CD14-positive monocyte (primary cell): ENCODE measurements around the gene CABCOCO1. TPM values are rescaled to one million over a fixed set of nuclear protein-coding genes. Genes with fewer than 3 reads are reported as not detected.
A peak's percentile ranks its signal among the peaks of the same experiment; 100 is the strongest.

Experiments
- DNase-seq, 3 donors: peaks; one replicate each; pipeline ENCODE4 v3.0.0-alpha.2; 2011 to 2022
- H2AFZ ChIP-seq: 2 replicates; pipeline ENCODE4 v1.6.0; 2012; ENCODE audit warnings: mild to moderate bottlenecking, low read depth, low read length, inconsistent platforms; ENCODE audit not compliant: insufficient read depth, poor library complexity, severe bottlenecking
- H3K27ac ChIP-seq, 2 donors: 1 replicate in 1 of 2; 2 replicates in 1 of 2; pipeline ENCODE4 v1.5.1; 2012 to 2013; ENCODE audit warnings: low read length in 2 of 2, control low read depth in 1 of 2, inconsistent platforms in 1 of 2, low read depth in 1 of 2, mild to moderate bottlenecking in 1 of 2
- H3K27me3 ChIP-seq, 2 donors: one replicate each; pipeline versions ENCODE4 v1.6.0 to v1.6.1; 2011 to 2013; ENCODE audit warnings: low read length in 2 of 2; ENCODE audit not compliant: control insufficient read depth in 2 of 2, insufficient read depth in 2 of 2
- H3K36me3 ChIP-seq, 2 donors: replicated peaks in 1 of 2; 1 replicate in 1 of 2; 2 replicates in 1 of 2; pipeline versions ENCODE4 v1.5.1 to v1.6.1; 2012 to 2013; ENCODE audit warnings: low read length in 2 of 2, control low read depth in 1 of 2, inconsistent platforms in 1 of 2, mild to moderate bottlenecking in 1 of 2; ENCODE audit not compliant: insufficient read depth in 2 of 2, control insufficient read depth in 1 of 2
- H3K4me1 ChIP-seq, 2 donors: 1 replicate in 1 of 2; 2 replicates in 1 of 2; pipeline versions ENCODE4 v1.5.1 to v1.6.1; 2012 to 2013; ENCODE audit warnings: low read length in 2 of 2, control low read depth in 1 of 2, inconsistent platforms in 1 of 2, mild to moderate bottlenecking in 1 of 2, moderate library complexity in 1 of 2; ENCODE audit not compliant: insufficient read depth in 2 of 2, control insufficient read depth in 1 of 2
- H3K4me2 ChIP-seq: replicated peaks from 2 replicates; pipeline ENCODE3; 2012; ENCODE audit warnings: low read length, moderate library complexity, mild to moderate bottlenecking; ENCODE audit not compliant: poor library complexity, severe bottlenecking; ENCODE audit errors: extremely low read depth
- H3K4me3 ChIP-seq, 3 experiments: fragments of 200-600 bp in 1 of 3; sonication (generic) in 1 of 3; replicated peaks in 1 of 3; 1 replicate in 2 of 3; 2 replicates in 1 of 3; pipeline ENCODE4 v1.5.1; 2011 to 2013; ENCODE audit warnings: low read length in 3 of 3, mild to moderate bottlenecking in 3 of 3, control low read depth in 2 of 3, low read depth in 2 of 3, inconsistent platforms in 1 of 3, moderate library complexity in 1 of 3
- H3K79me2 ChIP-seq: 2 replicates; pipeline ENCODE4 v1.6.0; 2012; ENCODE audit warnings: mild to moderate bottlenecking, control low read depth, inconsistent platforms, low read length, moderate library complexity; ENCODE audit not compliant: insufficient read depth
- H3K9ac ChIP-seq: 2 replicates; pipeline ENCODE4 v1.6.0; 2017; ENCODE audit warnings: low read length, mild to moderate bottlenecking; ENCODE audit not compliant: insufficient read depth, poor library complexity, severe bottlenecking
- H3K9me3 ChIP-seq, 2 donors: replicated peaks in 1 of 2; 1 replicate in 1 of 2; 2 replicates in 1 of 2; pipeline versions ENCODE4 v1.5.1 to v1.6.1; 2012 to 2013; ENCODE audit warnings: low read length in 2 of 2, control low read depth in 1 of 2; ENCODE audit not compliant: control insufficient read depth in 1 of 2, insufficient read depth in 1 of 2
- H4K20me1 ChIP-seq: 2 replicates; pipeline ENCODE4 v1.6.0; 2012; ENCODE audit warnings: mild to moderate bottlenecking, low read length, control low read depth, moderate library complexity; ENCODE audit not compliant: insufficient read depth
- H3K27ac Mint-ChIP-seq, 7 donors: one replicate each; pipeline ENCODE4 v1.8.0; 2020; ENCODE audit warnings: mild to moderate bottlenecking in 7 of 7, mixed read lengths in 7 of 7, moderate library complexity in 6 of 7, inconsistent platforms in 2 of 7
- H3K27me3 Mint-ChIP-seq, 3 donors: one replicate each; pipeline ENCODE4 v1.8.0; 2021 to 2022; ENCODE audit warnings: low read depth in 3 of 3, mild to moderate bottlenecking in 3 of 3, mixed read lengths in 3 of 3, moderate library complexity in 3 of 3, inconsistent platforms in 1 of 3
- H3K36me3 Mint-ChIP-seq, 2 donors: one replicate each; pipeline ENCODE4 v1.8.0; 2020; ENCODE audit warnings: mixed read lengths in 2 of 2, inconsistent platforms in 1 of 2, mild to moderate bottlenecking in 1 of 2
- H3K4me1 Mint-ChIP-seq: one replicate; pipeline ENCODE4 v1.8.0; 2020; ENCODE audit warnings: mild to moderate bottlenecking, mixed read lengths
- H3K4me3 Mint-ChIP-seq, 2 donors: one replicate each; pipeline ENCODE4 v1.8.0; 2020; ENCODE audit warnings: mild to moderate bottlenecking in 2 of 2, mixed read lengths in 2 of 2, moderate library complexity in 1 of 2
- H3K9me3 Mint-ChIP-seq, 7 donors: one replicate each; pipeline ENCODE4 v1.8.0; 2020 to 2022; ENCODE audit warnings: mixed read lengths in 7 of 7, mild to moderate bottlenecking in 6 of 7, moderate library complexity in 6 of 7, inconsistent platforms in 2 of 7
- WGBS: methylation state at CpG from one replicate; pipeline ENCODE4 v1.1.5; 2013; ENCODE audit warnings: missing lambda C conversion rate; ENCODE audit not compliant: insufficient coverage; 5-methylcytosine and 5-hydroxymethylcytosine counted together
- intact Hi-C, 2 donors: fragments of 100-400 bp; cut with micrococcal nuclease; formaldehyde crosslinking; loops; one replicate each; pipeline versions ENCODE4 v1.15.0 to v1.15.1; 2023
- polyA plus RNA-seq, 3 donors: library from polyadenylated mRNA; depleted of rRNA in 1 of 3; unstranded in 2 of 3; stranded (reverse) in 1 of 3; fragments of 300-500 nt in 2 of 3; fragments of >200 nt in 1 of 3; fragmentation: Illumina TruSeq in 2 of 3; gene quantifications; 1 replicate in 2 of 3; 2 replicates in 1 of 3; pipeline ENCODE4 v1.2.3, GENCODE V29; 2012 to 2021
- TF ChIP-seq, protein P1 (sequence below): fragments of 200-600 bp; IDR thresholded peaks from one replicate; pipeline ENCODE4 v1.8.0; 2022; ENCODE audit warnings: antibody characterized with exemption, mild to moderate bottlenecking

The CABCOCO1 gene
- polyA plus RNA-seq, 3 donors = not detected

DNA sequence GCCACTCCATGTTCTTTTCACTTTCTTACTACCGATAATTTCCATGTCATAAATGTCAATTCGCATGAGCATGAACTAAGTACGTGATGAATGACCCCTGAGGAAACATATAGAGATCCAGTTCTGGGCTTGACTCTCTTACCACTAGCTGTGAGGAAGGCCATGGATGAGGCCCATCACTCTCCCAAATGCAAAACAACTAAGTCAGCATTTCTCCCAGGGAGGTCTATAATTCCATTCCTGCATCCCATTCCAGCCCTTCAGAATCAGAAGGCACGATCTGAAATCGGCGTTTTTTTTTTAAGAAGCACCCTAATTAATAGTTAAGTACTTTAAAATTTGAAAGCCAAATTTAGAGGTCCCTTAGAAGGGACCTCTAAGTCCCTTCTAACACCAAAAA, 116.5 kb downstream of the CABCOCO1 start:
- Histone ChIP-seq H3K4me2 (no peak overlapping the region), H2AFZ (no peak overlapping the region), H3K9me3 (no peaks in the 10 kb centered on the region), H3K4me3 (no peak overlapping the region), H3K27me3 (no peaks in the 10 kb centered on the region), H3K9ac (no peak overlapping the region), H4K20me1 (no peaks in the 10 kb centered on the region), H3K36me3 (no peaks in the 10 kb centered on the region), H3K27ac (no peak overlapping the region), H3K4me1 (no peaks in the 10 kb centered on the region), H3K79me2 (no peaks in the 10 kb centered on the region)
- Mint-ChIP-seq H3K27me3 (peaks cover 0 to 2% (median 0%) of the 10 kb centered on the region in 3 donors), H3K4me3 (no peak overlapping the region), H3K36me3 (no peaks in the 10 kb centered on the region), H3K27ac (no peak overlapping the region), H3K4me1 (peaks cover 3% of the 10 kb centered on the region), H3K9me3 (no peaks in the 10 kb centered on the region)
- DNase-seq = no peak
- intact Hi-C loops = no loop called here
- TF ChIP-seq, protein P1, sequence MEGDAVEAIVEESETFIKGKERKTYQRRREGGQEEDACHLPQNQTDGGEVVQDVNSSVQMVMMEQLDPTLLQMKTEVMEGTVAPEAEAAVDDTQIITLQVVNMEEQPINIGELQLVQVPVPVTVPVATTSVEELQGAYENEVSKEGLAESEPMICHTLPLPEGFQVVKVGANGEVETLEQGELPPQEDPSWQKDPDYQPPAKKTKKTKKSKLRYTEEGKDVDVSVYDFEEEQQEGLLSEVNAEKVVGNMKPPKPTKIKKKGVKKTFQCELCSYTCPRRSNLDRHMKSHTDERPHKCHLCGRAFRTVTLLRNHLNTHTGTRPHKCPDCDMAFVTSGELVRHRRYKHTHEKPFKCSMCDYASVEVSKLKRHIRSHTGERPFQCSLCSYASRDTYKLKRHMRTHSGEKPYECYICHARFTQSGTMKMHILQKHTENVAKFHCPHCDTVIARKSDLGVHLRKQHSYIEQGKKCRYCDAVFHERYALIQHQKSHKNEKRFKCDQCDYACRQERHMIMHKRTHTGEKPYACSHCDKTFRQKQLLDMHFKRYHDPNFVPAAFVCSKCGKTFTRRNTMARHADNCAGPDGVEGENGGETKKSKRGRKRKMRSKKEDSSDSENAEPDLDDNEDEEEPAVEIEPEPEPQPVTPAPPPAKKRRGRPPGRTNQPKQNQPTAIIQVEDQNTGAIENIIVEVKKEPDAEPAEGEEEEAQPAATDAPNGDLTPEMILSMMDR = no peak
- WGBS = 95% methylated on average over 3 of the region's 6 CpGs

DNA sequence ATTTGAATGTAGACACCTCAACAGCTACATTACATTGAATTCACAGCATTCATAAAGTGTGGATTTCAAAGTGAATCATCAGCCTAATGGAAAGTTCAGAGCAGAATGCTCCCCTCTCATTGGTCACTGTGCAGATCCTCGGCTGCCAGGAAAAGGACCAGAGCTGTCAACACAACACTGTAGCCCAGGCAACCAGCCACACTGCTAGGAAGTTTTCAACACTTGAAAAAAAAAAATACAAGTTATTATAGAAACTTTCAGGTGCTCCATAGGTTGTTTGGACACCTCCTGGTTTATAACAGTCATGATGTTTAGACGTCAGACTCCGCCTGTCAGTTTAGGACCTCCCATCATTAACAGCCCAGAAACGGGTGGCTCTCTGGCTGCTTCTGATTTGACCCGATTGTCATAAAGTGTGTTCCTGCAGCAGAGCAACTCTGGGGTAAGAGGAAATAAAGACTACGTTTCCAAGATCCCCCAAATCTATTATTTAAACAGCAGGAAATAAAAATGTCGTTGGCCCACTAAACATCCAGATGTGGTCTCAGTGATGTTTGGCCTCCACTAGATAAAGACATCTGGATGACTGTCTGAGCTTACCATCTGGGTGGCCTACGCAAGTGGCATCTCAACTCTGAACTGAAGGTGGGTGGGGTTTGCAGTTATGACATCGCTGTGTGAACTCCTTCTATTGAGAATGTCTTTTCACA, 117.4 kb downstream of the CABCOCO1 start:
- Mint-ChIP-seq H3K4me1 (peaks cover 3% of the 10 kb centered on the region), H3K36me3 (no peaks in the 10 kb centered on the region)

More for the DNA sequence above, 117.4 kb downstream of the CABCOCO1 start:
- no peaks in the 10 kb centered on the region for H3K36me3 ChIP-seq
- H3K27ac Mint-ChIP-seq = peak overlapping the region in 2 of 7 donors; percentile 18 to 20
- no peak overlapping the region for H3K4me2 ChIP-seq
- no peaks in the 10 kb centered on the region for H4K20me1 ChIP-seq
- H3K9ac ChIP-seq = no peak overlapping the region
- H2AFZ ChIP-seq = no peak overlapping the region
- H3K9me3 ChIP-seq = no peaks in the 10 kb centered on the region
- TF ChIP-seq, protein P1 = no peak
- no peak for DNase-seq
- H3K4me3 Mint-ChIP-seq = no peak overlapping the region
- H3K9me3 Mint-ChIP-seq = no peaks in the 10 kb centered on the region
- intact Hi-C loops = no loop called here
- WGBS = 42% methylated on average over 3 of the region's 9 CpGs
- H3K27me3 ChIP-seq = no peaks in the 10 kb centered on the region
- H3K27ac ChIP-seq = no peak overlapping the region
- H3K4me1 ChIP-seq = no peaks in the 10 kb centered on the region
- no peak overlapping the region for H3K4me3 ChIP-seq
- H3K79me2 ChIP-seq = no peaks in the 10 kb centered on the region
- peaks cover 0 to 2% (median 0%) of the 10 kb centered on the region in 3 donors for H3K27me3 Mint-ChIP-seq
